ENCODE results near the gene ARHGEF12.

DNA sequence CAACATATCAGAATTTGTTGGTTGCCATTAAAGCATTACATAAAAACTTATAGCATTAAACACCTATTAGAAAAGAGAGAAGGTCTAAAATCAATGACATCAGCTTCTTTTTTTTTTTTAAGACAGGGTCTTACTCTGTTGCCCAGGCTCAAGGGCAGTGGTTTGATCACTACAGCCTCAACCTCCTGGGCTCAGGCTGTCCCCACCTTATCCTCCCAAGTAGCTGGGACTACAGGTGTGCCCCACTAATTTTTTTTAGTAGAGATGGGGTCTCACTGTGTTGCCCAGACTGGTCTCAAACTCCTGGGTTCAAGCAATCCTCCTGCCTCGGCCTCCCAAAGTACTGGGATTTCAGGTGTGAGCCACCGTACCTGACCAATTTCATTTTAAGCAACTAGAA lies 57.9 kb downstream of the ARHGEF12 start:
- TF ChIP-seq, protein P1, sequence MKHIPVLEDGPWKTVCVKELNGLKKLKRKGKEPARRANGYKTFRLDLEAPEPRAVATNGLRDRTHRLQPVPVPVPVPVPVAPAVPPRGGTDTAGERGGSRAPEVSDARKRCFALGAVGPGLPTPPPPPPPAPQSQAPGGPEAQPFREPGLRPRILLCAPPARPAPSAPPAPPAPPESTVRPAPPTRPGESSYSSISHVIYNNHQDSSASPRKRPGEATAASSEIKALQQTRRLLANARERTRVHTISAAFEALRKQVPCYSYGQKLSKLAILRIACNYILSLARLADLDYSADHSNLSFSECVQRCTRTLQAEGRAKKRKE (CRISPR knock-in tag; IDR thresholded peaks at IDR 0.05; ENCODE audit: low read depth), result no peak
- no peak for TF ChIP-seq POLR2A (IDR thresholded peaks at IDR 0.05; ENCODE audit: low read length)
- TF ChIP-seq, protein P2, sequence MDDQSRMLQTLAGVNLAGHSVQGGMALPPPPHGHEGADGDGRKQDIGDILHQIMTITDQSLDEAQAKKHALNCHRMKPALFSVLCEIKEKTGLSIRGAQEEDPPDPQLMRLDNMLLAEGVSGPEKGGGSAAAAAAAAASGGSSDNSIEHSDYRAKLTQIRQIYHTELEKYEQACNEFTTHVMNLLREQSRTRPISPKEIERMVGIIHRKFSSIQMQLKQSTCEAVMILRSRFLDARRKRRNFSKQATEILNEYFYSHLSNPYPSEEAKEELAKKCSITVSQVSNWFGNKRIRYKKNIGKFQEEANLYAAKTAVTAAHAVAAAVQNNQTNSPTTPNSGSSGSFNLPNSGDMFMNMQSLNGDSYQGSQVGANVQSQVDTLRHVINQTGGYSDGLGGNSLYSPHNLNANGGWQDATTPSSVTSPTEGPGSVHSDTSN (IDR thresholded peaks at IDR 0.05), result no peak
- no peak for TF ChIP-seq CBX2 (IDR thresholded peaks at IDR 0.05; ENCODE audit: borderline replicate concordance, low read depth)
- TF ChIP-seq, protein P3, sequence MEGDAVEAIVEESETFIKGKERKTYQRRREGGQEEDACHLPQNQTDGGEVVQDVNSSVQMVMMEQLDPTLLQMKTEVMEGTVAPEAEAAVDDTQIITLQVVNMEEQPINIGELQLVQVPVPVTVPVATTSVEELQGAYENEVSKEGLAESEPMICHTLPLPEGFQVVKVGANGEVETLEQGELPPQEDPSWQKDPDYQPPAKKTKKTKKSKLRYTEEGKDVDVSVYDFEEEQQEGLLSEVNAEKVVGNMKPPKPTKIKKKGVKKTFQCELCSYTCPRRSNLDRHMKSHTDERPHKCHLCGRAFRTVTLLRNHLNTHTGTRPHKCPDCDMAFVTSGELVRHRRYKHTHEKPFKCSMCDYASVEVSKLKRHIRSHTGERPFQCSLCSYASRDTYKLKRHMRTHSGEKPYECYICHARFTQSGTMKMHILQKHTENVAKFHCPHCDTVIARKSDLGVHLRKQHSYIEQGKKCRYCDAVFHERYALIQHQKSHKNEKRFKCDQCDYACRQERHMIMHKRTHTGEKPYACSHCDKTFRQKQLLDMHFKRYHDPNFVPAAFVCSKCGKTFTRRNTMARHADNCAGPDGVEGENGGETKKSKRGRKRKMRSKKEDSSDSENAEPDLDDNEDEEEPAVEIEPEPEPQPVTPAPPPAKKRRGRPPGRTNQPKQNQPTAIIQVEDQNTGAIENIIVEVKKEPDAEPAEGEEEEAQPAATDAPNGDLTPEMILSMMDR (IDR thresholded peaks at IDR 0.05), result no peak
- TF ChIP-seq, protein P4, sequence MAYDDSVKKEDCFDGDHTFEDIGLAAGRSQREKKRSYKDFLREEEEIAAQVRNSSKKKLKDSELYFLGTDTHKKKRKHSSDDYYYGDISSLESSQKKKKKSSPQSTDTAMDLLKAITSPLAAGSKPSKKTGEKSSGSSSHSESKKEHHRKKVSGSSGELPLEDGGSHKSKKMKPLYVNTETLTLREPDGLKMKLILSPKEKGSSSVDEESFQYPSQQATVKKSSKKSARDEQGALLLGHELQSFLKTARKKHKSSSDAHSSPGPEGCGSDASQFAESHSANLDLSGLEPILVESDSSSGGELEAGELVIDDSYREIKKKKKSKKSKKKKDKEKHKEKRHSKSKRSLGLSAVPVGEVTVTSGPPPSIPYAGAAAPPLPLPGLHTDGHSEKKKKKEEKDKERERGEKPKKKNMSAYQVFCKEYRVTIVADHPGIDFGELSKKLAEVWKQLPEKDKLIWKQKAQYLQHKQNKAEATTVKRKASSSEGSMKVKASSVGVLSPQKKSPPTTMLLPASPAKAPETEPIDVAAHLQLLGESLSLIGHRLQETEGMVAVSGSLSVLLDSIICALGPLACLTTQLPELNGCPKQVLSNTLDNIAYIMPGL (CRISPR knock-in tag; IDR thresholded peaks at IDR 0.05; ENCODE audit: borderline replicate concordance), result no peak
- TF ChIP-seq FOSL2 (IDR thresholded peaks at IDR 0.05), result no peak
- no peak for TF ChIP-seq FOSL2 (CRISPR knock-in tag; IDR thresholded peaks at IDR 0.05)
- TF ChIP-seq, protein P5, sequence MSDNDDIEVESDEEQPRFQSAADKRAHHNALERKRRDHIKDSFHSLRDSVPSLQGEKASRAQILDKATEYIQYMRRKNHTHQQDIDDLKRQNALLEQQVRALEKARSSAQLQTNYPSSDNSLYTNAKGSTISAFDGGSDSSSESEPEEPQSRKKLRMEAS (IDR thresholded peaks at IDR 0.05), result no peak
